Adrenal gland (tissue), 5 donors: ENCODE measurements around the gene TP53I11.

ENCODE experiments used
- CTCF ChIP-seq, 6 experiments: fragments of 450-650 bp in 4 of 6; fragments of 200-600 bp in 2 of 6; sonication (generic) in 1 of 6; IDR thresholded peaks; 1 replicate in 5 of 6; 2 replicates in 1 of 6; pipeline versions ENCODE4 v1.5.1 to v1.8.0; 2016 to 2021; ENCODE audit warnings: antibody characterized with exemption in 6 of 6, mild to moderate bottlenecking in 2 of 6, moderate library complexity in 1 of 6
- POLR2A ChIP-seq, 2 donors: fragments of 450-650 bp; IDR thresholded peaks; one replicate each; pipeline ENCODE4 v1.6.1; 2017; ENCODE audit warnings: antibody characterized with exemption in 2 of 2, mild to moderate bottlenecking in 2 of 2, moderate library complexity in 1 of 2
- donor health status: DM: no; HTN: no; CAD: no.

DNA sequence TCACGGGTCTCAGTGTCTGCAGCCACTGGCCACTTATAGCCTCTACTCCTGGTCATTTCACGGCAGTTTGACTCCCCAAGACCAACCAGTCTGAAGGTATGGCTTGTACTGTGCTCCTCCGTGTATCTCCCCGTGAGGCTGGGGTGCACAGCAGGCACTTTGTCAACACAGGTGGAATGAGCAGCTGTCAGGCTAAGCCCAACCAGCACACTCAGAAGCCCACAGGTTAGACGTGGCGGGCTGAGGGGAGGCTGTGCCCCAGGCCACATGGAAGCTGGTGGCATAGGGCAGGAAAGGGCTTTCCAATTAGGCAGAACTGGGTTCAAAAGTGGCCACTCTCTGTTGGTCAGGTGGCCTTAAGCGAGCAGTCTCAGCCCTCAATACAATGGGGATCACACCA, 7.0 kb downstream of the TP53I11 start:
- no peak for TF ChIP-seq CTCF (IDR thresholded peaks at IDR 0.05)
- no peak for TF ChIP-seq POLR2A (IDR thresholded peaks at IDR 0.05)
